ENCODE measurements around the gene STX19. TPM values are rescaled to one million over a fixed set of nuclear protein-coding genes. Genes with fewer than 3 reads are reported as not detected.

Gene STX19
- total and polyA plus RNA-seq, 2 of the 13 experiments (the other 11 are each of a cell fraction or from before 2014, with no cell fraction given) = not detected

DNA sequence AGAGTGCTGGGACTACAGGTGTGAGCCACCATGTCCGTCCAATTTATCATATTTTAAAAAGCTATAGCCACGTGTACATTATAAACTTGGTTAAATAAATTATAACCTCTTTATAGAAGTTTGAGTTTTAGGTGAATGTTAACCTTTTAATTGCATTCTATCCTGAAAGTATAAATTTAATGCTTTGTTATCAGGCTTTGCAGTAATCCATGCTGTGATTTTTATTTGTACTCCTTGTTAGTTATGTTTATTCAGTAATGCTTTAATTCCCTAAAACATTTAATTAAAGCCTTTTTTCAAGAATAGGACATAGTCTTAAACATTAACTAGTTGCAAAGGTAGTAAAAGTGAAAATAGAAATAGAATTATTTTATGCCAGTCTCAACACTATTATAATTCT is 36.8 kb downstream of the STX19 start (continued):
- TF ChIP-seq, protein P1, sequence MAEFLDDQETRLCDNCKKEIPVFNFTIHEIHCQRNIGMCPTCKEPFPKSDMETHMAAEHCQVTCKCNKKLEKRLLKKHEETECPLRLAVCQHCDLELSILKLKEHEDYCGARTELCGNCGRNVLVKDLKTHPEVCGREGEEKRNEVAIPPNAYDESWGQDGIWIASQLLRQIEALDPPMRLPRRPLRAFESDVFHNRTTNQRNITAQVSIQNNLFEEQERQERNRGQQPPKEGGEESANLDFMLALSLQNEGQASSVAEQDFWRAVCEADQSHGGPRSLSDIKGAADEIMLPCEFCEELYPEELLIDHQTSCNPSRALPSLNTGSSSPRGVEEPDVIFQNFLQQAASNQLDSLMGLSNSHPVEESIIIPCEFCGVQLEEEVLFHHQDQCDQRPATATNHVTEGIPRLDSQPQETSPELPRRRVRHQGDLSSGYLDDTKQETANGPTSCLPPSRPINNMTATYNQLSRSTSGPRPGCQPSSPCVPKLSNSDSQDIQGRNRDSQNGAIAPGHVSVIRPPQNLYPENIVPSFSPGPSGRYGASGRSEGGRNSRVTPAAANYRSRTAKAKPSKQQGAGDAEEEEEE (CRISPR knock-in tag; IDR thresholded peaks at IDR 0.05; ENCODE audit: borderline replicate concordance) = no peak
- TF ChIP-seq, protein P2, sequence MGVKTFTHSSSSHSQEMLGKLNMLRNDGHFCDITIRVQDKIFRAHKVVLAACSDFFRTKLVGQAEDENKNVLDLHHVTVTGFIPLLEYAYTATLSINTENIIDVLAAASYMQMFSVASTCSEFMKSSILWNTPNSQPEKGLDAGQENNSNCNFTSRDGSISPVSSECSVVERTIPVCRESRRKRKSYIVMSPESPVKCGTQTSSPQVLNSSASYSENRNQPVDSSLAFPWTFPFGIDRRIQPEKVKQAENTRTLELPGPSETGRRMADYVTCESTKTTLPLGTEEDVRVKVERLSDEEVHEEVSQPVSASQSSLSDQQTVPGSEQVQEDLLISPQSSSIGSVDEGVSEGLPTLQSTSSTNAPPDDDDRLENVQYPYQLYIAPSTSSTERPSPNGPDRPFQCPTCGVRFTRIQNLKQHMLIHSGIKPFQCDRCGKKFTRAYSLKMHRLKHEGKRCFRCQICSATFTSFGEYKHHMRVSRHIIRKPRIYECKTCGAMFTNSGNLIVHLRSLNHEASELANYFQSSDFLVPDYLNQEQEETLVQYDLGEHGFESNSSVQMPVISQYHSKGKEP (CRISPR knock-in tag; IDR thresholded peaks at IDR 0.05) = no peak

DNA sequence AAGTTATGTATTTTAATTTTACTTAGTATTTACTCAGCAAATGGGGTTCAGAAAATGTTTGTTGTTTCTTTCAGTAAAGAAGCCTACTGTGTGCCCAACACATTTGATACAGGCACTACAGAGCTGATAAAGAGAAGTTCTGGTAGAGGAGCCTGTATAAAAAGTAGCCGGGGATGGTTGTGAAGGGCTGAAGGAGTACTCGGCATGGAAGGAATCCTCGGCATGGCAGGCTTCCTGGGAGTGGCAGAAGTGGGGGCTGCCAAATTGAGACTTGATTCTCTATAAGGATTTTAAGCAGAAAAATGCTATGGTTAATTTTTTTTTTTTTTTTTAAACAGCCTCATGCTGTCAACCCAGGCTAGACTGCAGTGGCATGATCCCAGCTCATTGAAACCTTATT is 39.2 kb downstream of the STX19 start:
- FAIRE-seq (no peak), ATAC-seq (no peak), DNase-seq (ENCODE audit: low spot score) (no peak)
- no peak overlapping the region for H3K27ac ChIP-seq (ENCODE audit: extremely low read length, insufficient read depth, low read length)
- no peak overlapping the region for H2AFZ ChIP-seq (ENCODE audit: low read length)
- in situ Hi-C loops (cut with HindIII; ENCODE audit: extremely low pct_ligation_motif_present, low pct_unique_long_range_greater_than_20kb) (no loop called here), intact Hi-C loops (cut with micrococcal nuclease; ENCODE audit: unreplicated experiment) (no loop called here)
- no peaks in the 10 kb centered on the region for H3K9me3 ChIP-seq (ENCODE audit: low read length)
- H3K79me2 ChIP-seq (ENCODE audit: insufficient read depth, low read length) = no peaks in the 10 kb centered on the region
- H3K9ac ChIP-seq (ENCODE audit: insufficient read depth, low read depth, low read length) = no peak overlapping the region
- no peak overlapping the region for H3K4me3 ChIP-seq (replicated peaks in 1 of 3; ENCODE audit: insufficient read depth in 1 of 3, low read depth in 2 of 3, low read length in 3 of 3)
- TF ChIP-seq KLF16 (CRISPR knock-in tag; IDR thresholded peaks at IDR 0.05) = no peak
- TF ChIP-seq MBNL3 (CRISPR knock-in tag; conservative IDR thresholded peaks at IDR 0.05) = no peak
- no peak for TF ChIP-seq MIER3 (CRISPR knock-in tag; IDR thresholded peaks at IDR 0.05; ENCODE audit: borderline replicate concordance)
- TF ChIP-seq, protein P3, sequence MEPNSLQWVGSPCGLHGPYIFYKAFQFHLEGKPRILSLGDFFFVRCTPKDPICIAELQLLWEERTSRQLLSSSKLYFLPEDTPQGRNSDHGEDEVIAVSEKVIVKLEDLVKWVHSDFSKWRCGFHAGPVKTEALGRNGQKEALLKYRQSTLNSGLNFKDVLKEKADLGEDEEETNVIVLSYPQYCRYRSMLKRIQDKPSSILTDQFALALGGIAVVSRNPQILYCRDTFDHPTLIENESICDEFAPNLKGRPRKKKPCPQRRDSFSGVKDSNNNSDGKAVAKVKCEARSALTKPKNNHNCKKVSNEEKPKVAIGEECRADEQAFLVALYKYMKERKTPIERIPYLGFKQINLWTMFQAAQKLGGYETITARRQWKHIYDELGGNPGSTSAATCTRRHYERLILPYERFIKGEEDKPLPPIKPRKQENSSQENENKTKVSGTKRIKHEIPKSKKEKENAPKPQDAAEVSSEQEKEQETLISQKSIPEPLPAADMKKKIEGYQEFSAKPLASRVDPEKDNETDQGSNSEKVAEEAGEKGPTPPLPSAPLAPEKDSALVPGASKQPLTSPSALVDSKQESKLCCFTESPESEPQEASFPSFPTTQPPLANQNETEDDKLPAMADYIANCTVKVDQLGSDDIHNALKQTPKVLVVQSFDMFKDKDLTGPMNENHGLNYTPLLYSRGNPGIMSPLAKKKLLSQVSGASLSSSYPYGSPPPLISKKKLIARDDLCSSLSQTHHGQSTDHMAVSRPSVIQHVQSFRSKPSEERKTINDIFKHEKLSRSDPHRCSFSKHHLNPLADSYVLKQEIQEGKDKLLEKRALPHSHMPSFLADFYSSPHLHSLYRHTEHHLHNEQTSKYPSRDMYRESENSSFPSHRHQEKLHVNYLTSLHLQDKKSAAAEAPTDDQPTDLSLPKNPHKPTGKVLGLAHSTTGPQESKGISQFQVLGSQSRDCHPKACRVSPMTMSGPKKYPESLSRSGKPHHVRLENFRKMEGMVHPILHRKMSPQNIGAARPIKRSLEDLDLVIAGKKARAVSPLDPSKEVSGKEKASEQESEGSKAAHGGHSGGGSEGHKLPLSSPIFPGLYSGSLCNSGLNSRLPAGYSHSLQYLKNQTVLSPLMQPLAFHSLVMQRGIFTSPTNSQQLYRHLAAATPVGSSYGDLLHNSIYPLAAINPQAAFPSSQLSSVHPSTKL (CRISPR knock-in tag; IDR thresholded peaks at IDR 0.05) = no peak
- no peak for TF ChIP-seq SAP130 (CRISPR knock-in tag; IDR thresholded peaks at IDR 0.05; ENCODE audit: low read depth)
- TF ChIP-seq, protein P4, sequence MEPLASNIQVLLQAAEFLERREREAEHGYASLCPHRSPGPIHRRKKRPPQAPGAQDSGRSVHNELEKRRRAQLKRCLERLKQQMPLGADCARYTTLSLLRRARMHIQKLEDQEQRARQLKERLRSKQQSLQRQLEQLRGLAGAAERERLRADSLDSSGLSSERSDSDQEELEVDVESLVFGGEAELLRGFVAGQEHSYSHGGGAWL (CRISPR knock-in tag; IDR thresholded peaks at IDR 0.05) = no peak
- TF ChIP-seq, protein P5, sequence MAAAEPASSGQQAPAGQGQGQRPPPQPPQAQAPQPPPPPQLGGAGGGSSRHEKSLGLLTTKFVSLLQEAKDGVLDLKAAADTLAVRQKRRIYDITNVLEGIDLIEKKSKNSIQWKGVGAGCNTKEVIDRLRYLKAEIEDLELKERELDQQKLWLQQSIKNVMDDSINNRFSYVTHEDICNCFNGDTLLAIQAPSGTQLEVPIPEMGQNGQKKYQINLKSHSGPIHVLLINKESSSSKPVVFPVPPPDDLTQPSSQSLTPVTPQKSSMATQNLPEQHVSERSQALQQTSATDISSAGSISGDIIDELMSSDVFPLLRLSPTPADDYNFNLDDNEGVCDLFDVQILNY (CRISPR knock-in tag; conservative IDR thresholded peaks at IDR 0.05) = no peak
- TF ChIP-seq, protein P6, sequence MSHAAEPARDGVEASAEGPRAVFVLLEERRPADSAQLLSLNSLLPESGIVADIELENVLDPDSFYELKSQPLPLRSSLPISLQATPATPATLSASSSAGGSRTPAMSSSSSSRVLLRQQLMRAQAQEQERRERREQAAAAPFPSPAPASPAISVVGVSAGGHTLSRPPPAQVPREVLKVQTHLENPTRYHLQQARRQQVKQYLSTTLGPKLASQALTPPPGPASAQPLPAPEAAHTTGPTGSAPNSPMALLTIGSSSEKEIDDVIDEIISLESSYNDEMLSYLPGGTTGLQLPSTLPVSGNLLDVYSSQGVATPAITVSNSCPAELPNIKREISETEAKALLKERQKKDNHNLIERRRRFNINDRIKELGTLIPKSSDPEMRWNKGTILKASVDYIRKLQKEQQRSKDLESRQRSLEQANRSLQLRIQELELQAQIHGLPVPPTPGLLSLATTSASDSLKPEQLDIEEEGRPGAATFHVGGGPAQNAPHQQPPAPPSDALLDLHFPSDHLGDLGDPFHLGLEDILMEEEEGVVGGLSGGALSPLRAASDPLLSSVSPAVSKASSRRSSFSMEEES (CRISPR knock-in tag; IDR thresholded peaks at IDR 0.05) = no peak
- BruUV-seq (replicated peaks) = no TSS peak
- H4K20me1 ChIP-seq (ENCODE audit: insufficient read depth, low read length) = no peaks in the 10 kb centered on the region
- POLR2A ChIA-PET = no interaction called here
- H3K4me1 ChIP-seq (ENCODE audit: insufficient read depth, low read length) = no peaks in the 10 kb centered on the region
- H3K27me3 ChIP-seq (ENCODE audit: control insufficient read depth in 1 of 2, insufficient read depth in 2 of 2, low read length in 2 of 2) = no peaks in the 10 kb centered on the region
- CTCF ChIA-PET (ENCODE audit: low intra/inter-chr PET ratio, low total read pairs) = interaction anchor here (0.6 kb wide), 1 partner anchor 519 kb away, joined by 4 read pairs; no protein-coding TSS in a partner anchor
- H3K4me2 ChIP-seq (ENCODE audit: low read depth, low read length) = no peak overlapping the region
- H3K36me3 ChIP-seq (replicated peaks in 1 of 2; ENCODE audit: control insufficient read depth in 1 of 2, insufficient read depth in 2 of 2, low read length in 2 of 2) = no peaks in the 10 kb centered on the region
- WGBS (ENCODE audit: low lambda C conversion rate) = 100% methylated on average over 3 of the region's 3 CpGs
